Measurements from ENCODE around the gene RAB40B. TPM values are rescaled to one million over a fixed set of nuclear protein-coding genes. Genes with fewer than 3 reads are reported as not detected.

RAB40B gene
- total and polyA plus RNA-seq, 2 of the 13 experiments (the other 11 are each of a cell fraction or from before 2014, with no cell fraction given): 6.2 to 6.5 TPM

DNA sequence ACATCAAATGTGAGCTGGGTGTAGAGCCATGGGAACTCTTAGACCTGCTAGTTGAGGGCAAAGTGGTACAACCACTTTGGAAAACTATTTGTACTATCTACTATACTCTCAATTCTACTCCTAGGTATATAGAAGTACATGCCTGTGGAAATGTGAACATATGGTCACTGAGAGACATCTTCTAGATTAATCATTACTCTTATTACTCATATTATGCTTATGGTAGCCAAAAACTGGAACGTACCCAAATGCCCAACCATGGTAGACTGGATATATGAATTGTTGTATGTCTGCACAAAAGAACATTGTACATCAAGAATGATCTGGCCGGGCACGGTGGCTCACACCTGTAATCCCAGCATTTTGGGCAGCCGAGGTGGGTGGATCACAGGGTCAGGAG is 53.0 kb downstream of the RAB40B start:
- ChIA-PET POLR2A (interaction anchor here (0.8 kb wide), 1 partner anchor 128 kb away, joined by 3 read pairs; no protein-coding TSS in a partner anchor), CTCF (ENCODE audit: low intra/inter-chr PET ratio, low total read pairs) (no interaction called here)
- H4K20me1 ChIP-seq (ENCODE audit: insufficient read depth, low read length): peaks cover 43% of the 10 kb centered on the region
- no peaks in the 10 kb centered on the region; a peak in 1 of 5 replicates for H3K27me3 ChIP-seq (ENCODE audit: control insufficient read depth in 1 of 2, insufficient read depth in 2 of 2, low read length in 2 of 2)
- ATAC-seq (no peak), DNase-seq (ENCODE audit: low spot score) (no peak), FAIRE-seq (no peak)
- H3K9ac ChIP-seq (ENCODE audit: insufficient read depth, low read depth, low read length): no peak overlapping the region; the same call in 1 of the 2 replicates
- H2AFZ ChIP-seq (ENCODE audit: low read length): no peak overlapping the region
- intact Hi-C loops (cut with micrococcal nuclease; ENCODE audit: unreplicated experiment) (no loop called here), in situ Hi-C loops (cut with HindIII; ENCODE audit: extremely low pct_ligation_motif_present, low pct_unique_long_range_greater_than_20kb) (no loop called here)
- 97% methylated on average over 4 of the region's 4 CpGs for WGBS (ENCODE audit: low lambda C conversion rate)
- H3K79me2 ChIP-seq (ENCODE audit: insufficient read depth, low read length): peaks cover 70% of the 10 kb centered on the region
- no peaks in the 10 kb centered on the region for H3K9me3 ChIP-seq (ENCODE audit: low read length)
- H3K4me3 ChIP-seq (replicated peaks in 1 of 3; ENCODE audit: insufficient read depth in 1 of 3, low read depth in 2 of 3, low read length in 3 of 3): peak overlapping the region in 1 of 3 experiments; percentile 35; a peak in 2 of 6 replicates
- BruUV-seq (replicated peaks): no TSS peak
- peaks cover 30 to 39% of the 10 kb centered on the region in 2 experiments for H3K36me3 ChIP-seq (replicated peaks in 1 of 2; ENCODE audit: control insufficient read depth in 1 of 2, insufficient read depth in 2 of 2, low read length in 2 of 2)
- H3K4me1 ChIP-seq (ENCODE audit: insufficient read depth, low read length): peaks cover 43% of the 10 kb centered on the region
- H3K27ac ChIP-seq (ENCODE audit: extremely low read length, insufficient read depth, low read length): no peak overlapping the region
- peak overlapping the region; percentile 99 for H3K4me2 ChIP-seq (ENCODE audit: low read depth, low read length)
- TF ChIP-seq ZNF709 (CRISPR knock-in tag; IDR thresholded peaks at IDR 0.05) (no peak), ZNF329 (CRISPR knock-in tag; IDR thresholded peaks at IDR 0.05; ENCODE audit: low read depth) (no peak), ZFP82 (CRISPR knock-in tag; IDR thresholded peaks at IDR 0.05; ENCODE audit: borderline replicate concordance) (no peak), ATF7 (IDR thresholded peaks at IDR 0.05) (no peak), ATF7 (CRISPR knock-in tag; IDR thresholded peaks at IDR 0.05) (no peak), SALL2 (CRISPR knock-in tag; IDR thresholded peaks at IDR 0.05) (no peak), ZNF451 (CRISPR knock-in tag; IDR thresholded peaks at IDR 0.05) (no peak), ZNF766 (CRISPR knock-in tag; IDR thresholded peaks at IDR 0.05; ENCODE audit: borderline replicate concordance) (no peak), YY1 (IDR thresholded peaks at IDR 0.05; ENCODE audit: insufficient read depth, insufficient replicate concordance, low read depth, low read length) (no peak), SATB2 (CRISPR knock-in tag; IDR thresholded peaks at IDR 0.05) (no peak), ZNF850 (CRISPR knock-in tag; conservative IDR thresholded peaks at IDR 0.05) (no peak), RELA (CRISPR knock-in tag; IDR thresholded peaks at IDR 0.05) (no peak), ZNF101 (CRISPR knock-in tag; IDR thresholded peaks at IDR 0.05; ENCODE audit: borderline replicate concordance, low read depth) (no peak), BRCA1 (CRISPR knock-in tag; IDR thresholded peaks at IDR 0.05) (no peak), DNMT3B (CRISPR knock-in tag; conservative IDR thresholded peaks at IDR 0.05) (no peak)
- TF ChIP-seq, protein P1, sequence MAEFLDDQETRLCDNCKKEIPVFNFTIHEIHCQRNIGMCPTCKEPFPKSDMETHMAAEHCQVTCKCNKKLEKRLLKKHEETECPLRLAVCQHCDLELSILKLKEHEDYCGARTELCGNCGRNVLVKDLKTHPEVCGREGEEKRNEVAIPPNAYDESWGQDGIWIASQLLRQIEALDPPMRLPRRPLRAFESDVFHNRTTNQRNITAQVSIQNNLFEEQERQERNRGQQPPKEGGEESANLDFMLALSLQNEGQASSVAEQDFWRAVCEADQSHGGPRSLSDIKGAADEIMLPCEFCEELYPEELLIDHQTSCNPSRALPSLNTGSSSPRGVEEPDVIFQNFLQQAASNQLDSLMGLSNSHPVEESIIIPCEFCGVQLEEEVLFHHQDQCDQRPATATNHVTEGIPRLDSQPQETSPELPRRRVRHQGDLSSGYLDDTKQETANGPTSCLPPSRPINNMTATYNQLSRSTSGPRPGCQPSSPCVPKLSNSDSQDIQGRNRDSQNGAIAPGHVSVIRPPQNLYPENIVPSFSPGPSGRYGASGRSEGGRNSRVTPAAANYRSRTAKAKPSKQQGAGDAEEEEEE (CRISPR knock-in tag; IDR thresholded peaks at IDR 0.05; ENCODE audit: borderline replicate concordance): no peak
- TF ChIP-seq, protein P2, sequence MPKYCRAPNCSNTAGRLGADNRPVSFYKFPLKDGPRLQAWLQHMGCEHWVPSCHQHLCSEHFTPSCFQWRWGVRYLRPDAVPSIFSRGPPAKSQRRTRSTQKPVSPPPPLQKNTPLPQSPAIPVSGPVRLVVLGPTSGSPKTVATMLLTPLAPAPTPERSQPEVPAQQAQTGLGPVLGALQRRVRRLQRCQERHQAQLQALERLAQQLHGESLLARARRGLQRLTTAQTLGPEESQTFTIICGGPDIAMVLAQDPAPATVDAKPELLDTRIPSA (CRISPR knock-in tag; IDR thresholded peaks at IDR 0.05; ENCODE audit: borderline replicate concordance): no peak
- TF ChIP-seq, protein P3, sequence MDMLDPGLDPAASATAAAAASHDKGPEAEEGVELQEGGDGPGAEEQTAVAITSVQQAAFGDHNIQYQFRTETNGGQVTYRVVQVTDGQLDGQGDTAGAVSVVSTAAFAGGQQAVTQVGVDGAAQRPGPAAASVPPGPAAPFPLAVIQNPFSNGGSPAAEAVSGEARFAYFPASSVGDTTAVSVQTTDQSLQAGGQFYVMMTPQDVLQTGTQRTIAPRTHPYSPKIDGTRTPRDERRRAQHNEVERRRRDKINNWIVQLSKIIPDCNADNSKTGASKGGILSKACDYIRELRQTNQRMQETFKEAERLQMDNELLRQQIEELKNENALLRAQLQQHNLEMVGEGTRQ (IDR thresholded peaks at IDR 0.05; ENCODE audit: low read depth, low read length): no peak
- TF ChIP-seq, protein P3 (CRISPR knock-in tag; IDR thresholded peaks at IDR 0.05; ENCODE audit: borderline replicate concordance): no peak
- TF ChIP-seq, protein P4, sequence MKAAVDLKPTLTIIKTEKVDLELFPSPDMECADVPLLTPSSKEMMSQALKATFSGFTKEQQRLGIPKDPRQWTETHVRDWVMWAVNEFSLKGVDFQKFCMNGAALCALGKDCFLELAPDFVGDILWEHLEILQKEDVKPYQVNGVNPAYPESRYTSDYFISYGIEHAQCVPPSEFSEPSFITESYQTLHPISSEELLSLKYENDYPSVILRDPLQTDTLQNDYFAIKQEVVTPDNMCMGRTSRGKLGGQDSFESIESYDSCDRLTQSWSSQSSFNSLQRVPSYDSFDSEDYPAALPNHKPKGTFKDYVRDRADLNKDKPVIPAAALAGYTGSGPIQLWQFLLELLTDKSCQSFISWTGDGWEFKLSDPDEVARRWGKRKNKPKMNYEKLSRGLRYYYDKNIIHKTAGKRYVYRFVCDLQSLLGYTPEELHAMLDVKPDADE (CRISPR knock-in tag; IDR thresholded peaks at IDR 0.05): no peak
